Activated naive CD4-positive, alpha-beta T cell treated with anti-CD3 and anti-CD28 coated beads, Interleukin-2, amount 50 U/mL, for 16 hours (primary cell): ENCODE measurements around the gene HMOX1.
A peak's percentile ranks its signal among the peaks of the same experiment; 100 is the strongest.
"Not testable (repeated sequence)": the region's sequence is repeated elsewhere in the genome, so short reads cannot be mapped to it uniquely, and the experiment has no call there.

Source experiments
- DNase-seq: peaks from one replicate; pipeline ENCODE4 v3.0.0-alpha.2; 2020

Gene HMOX1

DNA sequence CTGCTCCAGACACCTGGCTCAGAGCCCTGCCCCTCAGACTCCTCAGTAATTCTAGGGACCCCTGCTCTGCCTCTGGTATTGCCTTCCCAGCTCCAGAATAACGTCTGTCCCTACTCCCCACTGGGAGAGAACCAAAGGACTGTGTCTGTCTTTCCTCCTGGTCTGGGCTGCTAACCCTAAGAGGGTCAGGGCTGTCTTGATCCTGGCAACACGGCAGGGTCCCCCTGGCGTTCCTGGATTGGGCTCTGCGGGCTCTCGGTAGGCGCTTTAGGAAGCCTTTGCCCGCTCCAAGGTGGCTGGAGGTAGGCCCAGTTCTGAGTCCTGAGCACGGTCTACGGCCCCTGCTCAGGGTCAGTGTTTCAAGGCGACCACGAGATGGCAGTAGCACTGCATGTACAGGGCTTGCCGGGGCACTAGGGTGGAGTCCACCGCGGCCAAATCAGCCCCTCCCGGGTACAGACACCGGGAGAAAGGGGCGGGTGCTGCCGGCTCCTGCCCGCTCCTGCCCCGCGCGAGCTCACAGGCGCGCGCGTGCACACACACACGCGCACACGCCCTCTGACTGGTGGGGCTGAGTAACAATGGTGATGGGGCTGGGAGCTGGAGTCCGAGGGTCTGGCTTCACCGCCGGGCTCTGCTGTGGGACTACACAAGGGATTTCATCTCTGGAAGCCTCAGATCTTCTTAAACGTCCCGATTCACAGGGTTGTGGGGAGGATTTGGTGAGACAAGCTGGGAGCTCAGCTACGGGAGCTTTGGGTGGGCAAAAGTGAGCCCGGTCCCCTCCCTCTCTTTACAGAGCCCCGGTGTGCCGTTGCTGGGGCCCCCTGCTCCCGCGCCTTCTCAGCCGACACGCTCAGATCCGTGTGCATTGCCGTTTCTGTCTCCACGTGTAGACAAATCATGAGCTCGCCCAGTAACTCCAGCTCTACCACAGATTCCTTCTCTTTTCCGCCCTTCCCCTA, 30.1 kb upstream of the HMOX1 start:
- DNase-seq: peak; percentile 81

DNA sequence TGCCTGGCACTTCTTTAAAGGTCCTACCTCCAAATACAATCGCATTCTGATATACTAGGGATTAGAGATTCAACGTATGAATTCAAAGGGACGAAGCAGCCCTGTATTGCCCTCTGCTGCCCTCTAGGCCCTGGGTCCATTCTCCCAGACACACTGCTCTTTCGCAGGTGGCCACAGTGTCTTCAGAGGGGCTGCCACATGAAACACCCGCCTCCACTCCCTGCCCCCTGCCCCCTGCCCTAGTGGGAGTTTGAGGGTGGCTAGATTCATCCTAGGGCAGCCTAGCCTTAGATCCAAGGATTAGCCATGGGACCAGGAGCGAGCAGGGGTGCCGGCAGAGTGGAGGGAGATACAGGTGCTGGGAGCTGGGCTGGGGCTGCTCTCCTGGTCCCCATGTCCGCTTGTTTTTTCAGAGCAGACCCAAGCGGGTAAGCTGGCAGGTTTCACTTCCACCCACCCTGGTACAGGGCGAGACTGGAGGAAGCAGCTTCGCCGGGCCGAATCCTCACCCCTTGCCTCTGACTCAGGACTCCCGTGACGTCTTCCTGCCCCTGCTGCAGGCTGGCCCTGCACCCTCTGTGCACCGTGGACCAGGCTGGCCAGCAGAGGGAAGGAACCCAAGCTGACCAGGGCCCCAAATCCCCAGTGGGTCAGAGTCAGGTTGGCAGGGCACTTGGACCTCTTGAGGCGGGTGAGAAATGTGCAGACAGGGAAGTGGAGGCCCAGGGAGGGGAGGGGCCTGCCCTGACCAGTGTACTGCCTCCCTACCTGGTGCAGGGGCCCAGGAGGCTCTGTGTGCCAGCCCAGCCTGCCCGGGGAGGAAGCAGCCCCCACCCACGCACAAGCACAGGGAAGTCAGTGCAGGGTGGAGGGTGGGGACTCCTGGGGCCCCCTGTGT, 28.4 kb upstream of the HMOX1 start:
- DNase-seq: peak; percentile 27

DNA sequence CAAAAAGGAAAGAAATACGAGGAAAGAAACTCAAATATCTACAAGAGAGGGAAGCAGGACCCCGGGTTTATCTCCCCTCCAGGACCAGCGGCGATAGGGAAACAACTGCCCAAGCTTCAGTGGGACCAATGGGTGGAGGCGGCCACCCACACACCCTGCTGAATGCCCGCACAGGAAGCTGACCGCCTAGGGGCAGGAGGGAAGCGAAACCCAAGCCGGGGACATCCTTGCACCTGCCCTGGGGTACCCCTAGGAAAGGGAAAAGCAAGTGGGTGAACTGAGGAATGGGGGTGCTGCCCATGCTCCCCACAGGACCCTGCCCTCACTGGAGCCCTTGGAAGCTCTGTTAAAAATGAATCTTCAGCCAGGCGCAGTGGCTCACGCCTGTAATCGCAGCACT, 27.6 kb upstream of the HMOX1 start:
- no peak for DNase-seq

DNA sequence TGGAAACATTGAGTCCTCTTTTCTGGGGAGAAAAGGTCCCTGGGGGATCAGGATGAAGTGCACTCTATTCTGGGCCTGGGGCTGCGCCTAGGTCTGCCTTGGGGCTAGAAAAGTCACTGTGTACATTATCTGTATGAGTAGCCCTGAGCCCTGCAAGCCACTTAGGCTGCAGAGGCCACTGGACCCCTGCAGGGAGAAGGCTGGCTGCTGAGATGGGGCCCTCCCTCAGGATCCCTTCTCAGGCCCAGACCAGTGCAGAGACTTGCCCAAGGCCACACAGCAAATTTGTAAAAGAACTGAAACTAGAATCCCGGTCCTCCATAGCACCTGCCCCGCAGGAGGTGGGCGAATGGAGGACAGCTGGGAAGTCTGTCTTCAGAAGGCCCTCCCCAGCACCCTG, 26.8 kb upstream of the HMOX1 start:
- DNase-seq: no peak

DNA sequence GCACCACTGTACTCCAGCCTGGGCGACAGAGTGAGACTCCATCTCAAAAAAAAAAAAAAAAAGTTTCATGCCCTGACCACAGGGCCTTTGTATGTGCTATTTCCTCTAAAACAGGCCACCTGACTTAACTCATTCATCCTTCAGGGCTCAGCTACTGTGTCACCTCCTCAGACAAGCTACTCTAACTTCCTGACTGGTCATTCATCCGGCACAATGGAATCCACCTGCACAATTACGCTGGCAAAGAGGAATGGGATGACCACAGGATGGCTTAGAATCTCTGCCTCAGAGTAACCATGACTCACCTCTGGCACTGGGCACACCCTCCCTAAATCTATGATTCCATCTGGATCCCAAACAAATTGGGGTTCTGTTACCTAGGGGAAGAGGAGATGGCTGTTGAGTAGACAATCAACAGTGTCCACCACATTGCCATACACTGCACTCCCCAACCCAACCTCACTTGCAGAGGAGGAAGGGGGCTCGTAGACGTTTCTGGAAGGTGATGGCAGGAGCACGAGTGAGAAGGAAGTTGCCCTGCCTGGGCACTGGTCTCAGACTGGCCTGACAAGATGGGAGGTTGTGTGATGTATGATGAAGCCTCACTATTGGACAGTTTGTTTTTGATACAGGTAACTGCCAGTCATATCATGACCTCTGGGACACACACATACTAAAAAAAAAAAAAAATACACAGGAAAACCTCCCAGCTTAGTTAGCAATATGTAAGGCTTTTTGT, 22.8 kb upstream of the HMOX1 start:
- DNase-seq: no peak

DNA sequence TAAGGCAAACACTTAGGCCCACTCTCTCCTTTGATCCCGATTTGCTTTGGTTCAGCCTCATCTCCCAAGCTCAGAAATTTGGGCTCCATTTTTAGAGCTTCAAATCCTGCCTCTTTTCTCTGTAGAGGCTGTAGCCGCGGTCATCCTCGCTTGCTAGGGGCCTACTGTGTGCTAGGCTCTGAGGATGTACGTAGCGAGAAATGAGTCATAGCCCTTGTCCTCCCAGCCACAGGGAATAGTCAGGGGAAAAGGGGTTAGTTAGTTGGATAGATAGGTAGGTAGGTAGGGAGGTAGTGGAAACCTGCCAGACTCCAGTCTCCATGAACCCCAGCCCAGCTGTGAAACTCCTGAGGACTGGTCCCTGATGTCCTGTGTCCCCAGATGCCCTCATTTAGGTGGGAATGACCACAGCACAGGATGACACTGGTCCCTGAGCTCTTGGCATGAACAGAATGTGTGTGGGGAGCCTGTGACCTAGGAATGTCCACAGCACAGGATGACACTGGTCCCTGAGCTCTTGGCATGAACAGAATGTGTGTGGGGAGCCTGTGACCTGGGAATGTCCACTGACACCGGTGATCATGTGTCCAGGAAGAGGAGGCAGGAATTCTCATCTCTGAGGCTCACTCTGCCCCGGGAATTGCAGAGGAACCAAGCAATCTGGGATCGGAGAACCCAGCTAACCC, 21.4 kb upstream of the HMOX1 start:
- DNase-seq: no peak

DNA sequence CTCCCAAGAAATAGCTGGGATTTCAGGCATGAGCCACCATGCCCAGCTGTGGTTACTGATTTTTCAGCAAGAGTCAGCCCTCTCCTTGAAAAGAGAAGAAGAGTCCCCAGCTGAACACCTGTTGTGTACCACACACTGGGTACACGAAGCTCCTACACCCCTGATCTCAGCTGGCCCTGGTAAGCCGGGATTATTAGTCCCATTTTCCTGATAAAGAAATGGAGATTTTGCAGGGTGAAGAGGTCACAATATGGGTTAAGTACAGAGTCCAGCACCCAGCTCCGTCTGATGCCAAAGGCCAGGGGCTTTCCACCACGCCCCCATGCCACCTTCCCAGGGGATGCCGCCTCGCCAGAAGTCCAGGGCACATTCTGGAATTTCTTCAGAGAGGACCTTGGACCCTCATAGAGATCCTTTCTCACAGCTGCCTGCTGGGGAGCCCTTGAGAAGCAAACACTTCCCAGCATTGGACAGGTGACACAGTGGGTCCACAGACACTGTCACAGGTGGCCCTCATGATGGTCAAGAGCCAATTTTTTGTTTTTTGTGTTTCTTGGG, 19.8 kb upstream of the HMOX1 start:
- no peak for DNase-seq

DNA sequence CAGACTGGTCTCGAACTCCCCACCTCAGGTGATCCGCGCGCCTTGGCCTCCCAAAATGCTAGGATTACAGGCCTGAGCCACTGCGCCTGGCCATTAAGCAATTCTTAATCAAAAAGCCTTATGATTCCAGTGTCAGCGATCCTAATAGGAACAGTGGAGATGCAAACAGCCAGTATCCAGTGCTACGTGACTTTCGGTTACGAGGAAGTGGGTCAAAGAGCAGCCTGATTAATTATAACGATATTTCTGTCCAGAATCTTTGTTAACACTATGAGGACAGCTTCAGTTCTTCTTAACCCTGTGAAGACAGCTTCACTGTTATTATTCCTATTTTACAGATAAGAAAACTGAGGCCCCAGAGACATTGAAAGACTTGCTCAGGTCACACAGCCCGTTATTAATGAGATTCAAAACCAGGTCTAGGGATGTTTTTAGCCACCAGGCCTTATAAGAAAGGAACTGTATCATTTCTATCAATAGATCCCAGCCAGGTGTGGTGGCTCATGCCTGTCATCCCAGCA, 17.3 kb upstream of the HMOX1 start:
- no peak for DNase-seq

DNA sequence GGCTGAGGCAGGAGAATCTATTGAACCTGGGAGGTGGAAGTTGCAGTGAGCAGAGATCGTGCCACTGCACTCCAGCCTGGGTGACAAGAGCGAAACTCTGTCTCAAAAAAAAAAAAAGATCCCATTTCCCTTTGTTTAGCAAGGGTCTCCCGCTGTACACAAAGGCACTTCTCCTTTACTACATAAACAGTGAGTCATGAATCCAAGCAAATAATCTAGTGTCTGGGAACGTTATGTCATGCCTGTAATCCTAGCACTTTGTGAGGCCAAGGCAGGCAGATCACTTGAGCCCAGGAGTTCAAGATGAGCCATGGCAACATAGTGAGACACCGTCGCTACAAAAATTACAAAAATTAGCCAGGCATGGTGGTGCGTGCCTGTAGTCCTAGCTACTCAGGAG, 16.7 kb upstream of the HMOX1 start:
- not testable (repeated sequence) for DNase-seq

DNA sequence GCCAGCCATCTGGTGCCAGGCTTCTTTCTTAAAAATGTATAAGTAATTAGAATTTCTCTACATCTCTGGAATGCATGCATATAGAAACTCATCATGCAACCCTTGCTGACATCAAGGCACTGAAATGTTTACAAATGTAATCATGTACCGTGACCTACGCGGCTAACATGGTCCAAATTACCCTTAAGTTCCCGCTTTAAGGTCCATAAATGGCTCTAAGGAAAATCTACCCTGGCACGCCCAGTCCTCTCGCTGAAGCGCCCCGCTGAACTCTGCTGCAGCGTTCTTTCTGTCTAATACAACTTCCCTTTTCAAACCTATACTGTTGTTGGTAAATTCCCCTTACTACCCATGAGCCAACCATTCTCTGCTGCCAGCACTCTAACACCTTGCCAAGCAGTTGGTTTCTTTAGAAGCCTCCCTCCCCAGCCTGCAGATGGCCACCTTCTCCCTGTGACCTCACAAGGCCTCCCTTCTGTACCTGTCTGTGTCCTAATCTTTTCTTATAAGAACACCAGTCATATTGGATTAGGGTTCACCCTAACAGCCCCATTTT, 13.5 kb upstream of the HMOX1 start:
- no peak for DNase-seq

DNA sequence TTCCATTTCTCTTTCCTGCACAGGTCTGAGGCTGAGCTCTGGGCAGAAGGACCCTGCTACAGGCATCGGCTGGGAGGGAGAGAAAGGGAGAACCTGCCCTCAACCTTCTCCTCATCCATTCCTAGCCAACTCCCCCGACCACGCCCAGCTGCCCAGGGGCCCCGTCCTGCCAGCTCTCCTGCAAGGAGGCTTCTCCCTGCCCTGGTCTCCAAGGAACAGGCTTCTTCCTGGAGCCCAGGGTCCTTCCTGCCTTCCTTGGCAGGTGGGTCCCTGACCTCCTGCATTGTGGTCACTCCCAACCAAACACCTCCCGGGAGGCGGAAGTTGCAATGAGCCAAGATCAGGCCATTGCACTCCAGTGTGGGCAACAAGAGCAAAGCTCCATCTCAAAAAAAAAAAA, 12.5 kb upstream of the HMOX1 start:
- no peak for DNase-seq

DNA sequence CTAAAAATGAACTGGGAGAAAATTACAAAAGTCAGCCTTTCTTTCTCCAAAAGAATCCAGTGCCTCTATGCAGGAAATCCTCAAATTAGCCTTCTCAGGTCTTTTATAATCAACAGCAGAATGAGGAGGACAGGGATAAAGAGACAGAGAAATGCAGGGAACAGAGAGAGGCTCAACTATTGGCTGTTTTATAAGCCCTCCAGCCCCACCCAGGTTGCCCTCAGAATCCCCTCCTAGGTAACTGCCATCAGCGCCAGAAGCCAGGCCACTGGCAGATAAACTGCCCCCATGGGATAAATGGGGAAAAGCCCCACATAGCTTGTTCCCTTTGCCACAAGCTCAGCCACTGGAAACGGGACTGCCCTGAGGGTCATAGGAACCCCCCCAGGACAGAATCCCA, 10.9 kb upstream of the HMOX1 start:
- DNase-seq: no peak

DNA sequence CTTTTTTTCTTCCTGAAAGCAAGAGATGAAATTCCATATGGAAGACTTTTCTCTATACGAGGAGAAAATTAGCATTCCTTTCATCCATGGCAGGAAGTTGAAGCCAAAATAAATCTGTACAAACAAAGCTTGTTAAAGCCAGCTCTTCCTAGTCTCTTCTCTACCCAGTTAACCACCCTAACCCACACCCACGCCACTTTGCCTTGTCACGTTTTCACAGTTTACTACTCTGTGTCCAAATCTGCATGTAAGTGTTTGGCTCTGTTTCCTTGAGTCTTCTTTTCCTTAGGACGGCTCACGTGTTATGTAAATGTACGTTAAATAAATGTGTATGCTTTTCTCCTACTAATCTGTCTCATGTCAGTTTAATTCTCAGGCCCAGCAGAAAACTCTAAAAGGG, 7.1 kb upstream of the HMOX1 start:
- no peak for DNase-seq

DNA sequence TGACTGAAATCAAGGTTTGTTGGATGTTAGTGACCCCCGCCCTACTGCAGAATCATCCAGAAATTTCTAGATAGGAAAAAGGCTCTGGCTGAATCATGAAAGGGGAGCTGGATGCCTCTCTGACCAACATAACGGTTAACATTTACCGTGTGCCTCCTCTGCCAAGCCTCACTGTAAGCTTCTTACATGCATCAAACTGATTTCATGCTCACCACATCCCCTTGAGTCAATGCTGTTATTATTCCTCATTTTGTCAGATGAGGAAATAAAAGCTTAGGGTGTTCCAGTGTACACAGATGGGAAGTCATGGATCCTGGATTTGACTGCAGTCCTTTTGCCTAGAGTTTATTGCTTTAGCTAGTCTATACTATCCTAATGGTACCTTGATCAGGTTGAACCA, 5.9 kb upstream of the HMOX1 start:
- no peak for DNase-seq

DNA sequence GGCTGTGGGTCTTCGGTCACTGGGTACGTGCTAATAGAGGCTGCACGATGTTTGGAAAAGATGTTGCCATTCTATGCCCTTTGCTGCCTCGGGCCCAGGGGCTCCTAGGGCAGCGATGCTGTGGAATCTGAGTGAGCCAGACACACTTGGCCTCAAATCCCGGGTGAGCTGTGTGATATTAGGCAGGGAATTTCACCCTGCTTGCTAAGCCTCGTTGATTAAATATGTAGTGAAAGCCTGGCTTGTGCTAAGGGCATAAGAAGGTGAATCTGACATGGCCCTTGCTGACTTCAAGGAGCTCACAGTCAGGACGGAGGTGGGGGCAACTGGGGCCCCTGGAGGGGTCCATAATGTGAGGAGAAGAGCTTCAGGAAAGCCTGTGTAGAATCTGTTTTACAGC, 5.4 kb upstream of the HMOX1 start:
- no peak for DNase-seq

DNA sequence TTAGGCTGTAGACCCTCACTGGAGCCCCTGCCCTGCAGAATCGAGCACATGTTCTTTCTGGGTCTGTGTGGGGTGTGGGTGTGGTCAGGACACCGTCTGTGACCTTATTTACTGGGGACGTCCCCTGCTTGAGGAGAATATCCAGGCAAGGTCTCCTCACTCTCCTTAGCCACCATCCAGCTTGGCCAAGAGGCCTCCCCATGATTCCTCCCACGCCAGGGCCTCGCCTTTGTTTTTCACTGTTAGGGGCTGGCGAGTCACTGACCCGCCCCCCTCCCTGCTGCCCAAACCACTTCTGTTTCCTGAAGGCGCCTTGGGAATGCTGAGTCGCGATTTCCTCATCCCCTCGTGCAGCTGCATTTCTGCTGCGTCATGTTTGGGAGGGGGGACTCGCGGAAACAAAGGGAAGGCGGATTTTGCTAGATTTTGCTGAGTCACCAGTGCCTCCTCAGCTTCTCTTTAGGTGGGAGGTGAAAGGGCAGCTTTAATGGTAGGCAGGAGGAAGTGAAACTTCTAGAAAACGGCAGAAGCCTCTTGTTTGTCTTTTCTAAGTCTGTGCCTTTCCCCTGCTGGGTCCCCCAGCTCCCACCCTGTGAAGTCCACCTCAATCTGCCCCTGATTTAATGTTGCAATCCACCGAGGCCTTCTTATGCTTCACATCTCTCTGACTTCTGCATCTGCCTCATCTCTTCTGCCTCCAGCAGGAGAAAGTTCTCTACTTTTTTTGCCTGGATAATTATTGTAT, 4.0 kb upstream of the HMOX1 start:
- peak; percentile 29 for DNase-seq

DNA sequence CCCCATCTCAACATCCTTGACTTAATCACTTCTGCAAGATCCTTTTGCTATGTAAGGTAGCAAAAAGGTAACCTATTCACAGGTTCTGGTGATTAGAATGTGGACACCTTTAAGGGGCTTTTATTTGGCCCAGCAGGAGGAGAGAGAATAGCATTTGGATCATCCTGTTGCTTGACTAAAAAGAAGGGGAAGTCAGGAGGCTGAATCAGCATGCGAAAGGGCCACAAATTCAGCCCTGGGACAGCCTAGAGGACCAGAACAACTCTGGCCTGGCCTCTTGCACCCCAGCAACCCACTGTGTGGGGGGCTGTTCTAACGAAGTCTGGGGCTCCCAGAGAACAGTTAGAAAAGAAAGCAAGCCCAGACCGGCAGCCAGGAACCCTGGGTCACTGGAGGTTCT, 3.2 kb upstream of the HMOX1 start:
- DNase-seq: no peak

DNA sequence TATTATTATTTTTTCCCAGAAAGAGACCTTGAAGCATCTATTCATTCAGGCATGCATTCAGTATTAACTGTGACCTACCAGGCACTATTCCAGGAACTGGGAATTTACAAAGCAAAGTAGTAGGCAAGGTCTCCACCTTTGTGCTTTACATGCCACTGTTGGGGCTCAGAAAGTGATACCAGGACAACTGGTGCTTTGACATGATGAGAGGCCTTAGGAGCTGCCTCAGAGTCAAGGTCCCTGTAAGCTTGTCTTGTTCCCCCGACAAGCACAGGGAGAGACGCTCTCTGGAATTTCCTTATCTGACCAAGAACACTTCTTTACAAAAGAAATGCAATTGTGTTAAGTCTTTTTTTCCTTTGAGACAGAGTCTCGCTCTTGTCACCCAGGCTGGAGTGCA, 2.3 kb upstream of the HMOX1 start:
- no peak for DNase-seq

DNA sequence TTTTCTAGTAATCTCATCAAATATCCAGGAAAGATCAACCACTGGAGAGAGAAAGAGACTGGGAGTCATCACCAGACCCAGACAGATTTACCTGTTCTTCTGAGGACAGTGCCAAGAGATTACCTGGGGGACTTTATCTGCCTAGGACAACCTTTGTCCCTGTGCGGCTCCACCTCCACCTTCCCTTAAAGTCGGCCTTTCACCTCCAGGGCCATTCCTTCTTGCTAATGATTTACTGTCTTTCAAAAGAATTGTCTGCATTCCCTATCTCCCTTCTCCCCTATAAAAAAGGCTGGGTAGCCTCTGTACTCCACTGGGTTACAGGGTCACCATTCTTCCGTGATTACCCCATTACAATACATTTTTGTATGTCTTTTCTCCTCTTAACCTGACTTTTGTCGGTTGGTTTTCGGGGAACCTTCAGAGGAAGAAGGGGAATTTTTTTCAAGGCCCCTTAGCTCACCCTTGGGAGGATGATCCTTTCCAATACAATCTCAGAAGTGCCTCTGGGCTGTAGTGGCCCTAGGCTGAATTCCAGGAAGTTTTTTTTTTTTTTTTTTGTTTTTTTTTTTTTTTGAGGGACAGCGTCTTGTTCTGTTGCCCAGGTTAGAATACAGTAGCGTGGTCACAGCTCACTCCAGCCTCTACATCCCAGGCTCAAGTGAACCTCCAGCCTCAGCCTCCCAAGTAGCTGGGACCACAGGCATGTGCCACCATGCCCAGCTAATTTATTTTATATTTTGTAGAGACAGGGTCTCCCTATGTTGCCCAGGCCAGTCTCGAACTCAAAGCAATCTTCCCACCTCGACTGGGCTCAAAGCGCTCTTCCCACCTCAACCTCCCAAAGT, 1.5 kb upstream of the HMOX1 start:
- DNase-seq: no peak

DNA sequence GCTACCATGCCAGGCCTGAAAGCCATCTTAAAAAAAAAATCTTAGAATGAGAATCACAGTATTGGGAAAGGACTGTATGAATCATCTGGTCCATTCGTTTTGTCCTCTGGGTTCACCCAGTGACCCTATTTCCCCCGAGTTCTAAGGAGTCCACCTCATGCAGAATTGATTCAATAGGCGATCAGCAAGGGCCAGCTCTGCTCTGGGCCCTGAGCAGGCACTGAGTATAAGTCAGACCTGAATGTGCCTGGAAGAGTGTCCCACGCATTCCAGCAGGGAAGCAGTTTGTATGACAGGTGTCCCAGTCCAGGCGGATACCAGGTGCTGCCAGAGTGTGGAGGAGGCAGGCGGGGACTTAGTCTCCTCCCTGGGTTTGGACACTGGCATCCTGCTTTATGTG, 883 bp upstream of the HMOX1 start:
- no peak for DNase-seq
